Testis (tissue), 2 donors: ENCODE data around the gene KLF13.

ENCODE experiments used
- CTCF ChIP-seq, 3 experiments: fragments of 450-650 bp in 2 of 3; fragments of 200-600 bp in 1 of 3; sonication (generic) in 1 of 3; IDR thresholded peaks; one replicate each; pipeline ENCODE4 v1.5.1; 2016 to 2019; ENCODE audit warnings: antibody characterized with exemption in 3 of 3, mild to moderate bottlenecking in 2 of 3, moderate library complexity in 1 of 3
- POLR2A ChIP-seq: fragments of 450-650 bp; IDR thresholded peaks from one replicate; pipeline ENCODE4 v1.6.1; 2017; ENCODE audit warnings: antibody characterized with exemption, mild to moderate bottlenecking, moderate library complexity

GRCh38 chr15:31365032-31365654 lies 38.5 kb downstream of the KLF13 start:
- no peak for TF ChIP-seq CTCF (IDR thresholded peaks at IDR 0.05)
- no peak for TF ChIP-seq POLR2A
